Mesenchymal stem cell (in vitro differentiated cells and primary cell): ENCODE results near the gene CDHR2.

Experiments used
- DNase-seq: peaks from one replicate; pipeline ENCODE4 v3.0.0-alpha.2; 2013
- H2AFZ ChIP-seq: one replicate; pipeline ENCODE4 v1.6.1; 2013; ENCODE audit warnings: low read depth, mild to moderate bottlenecking, control low read depth, inconsistent platforms, low read length, moderate library complexity
- H2AK5ac ChIP-seq: 2 replicates; pipeline ENCODE4 v1.6.1; 2013; ENCODE audit warnings: low read length, moderate library complexity, mild to moderate bottlenecking, inconsistent platforms; ENCODE audit not compliant: severe bottlenecking
- H2BK120ac ChIP-seq: one replicate; pipeline ENCODE4 v1.6.1; 2013; ENCODE audit warnings: low read depth, mild to moderate bottlenecking, inconsistent platforms, low read length, moderate library complexity
- H2BK12ac ChIP-seq, 2 experiments: one replicate each; pipeline ENCODE4 v1.6.1; 2013; ENCODE audit warnings: inconsistent platforms in 2 of 2, low read length in 2 of 2, mild to moderate bottlenecking in 2 of 2, moderate library complexity in 2 of 2, control low read depth in 1 of 2
- H2BK15ac ChIP-seq: one replicate; pipeline ENCODE4 v1.6.1; 2013; ENCODE audit warnings: mild to moderate bottlenecking, low read depth, inconsistent platforms; ENCODE audit not compliant: poor library complexity, severe bottlenecking
- H2BK5ac ChIP-seq: 2 replicates; pipeline ENCODE4 v1.6.1; 2013; ENCODE audit warnings: low read depth, mild to moderate bottlenecking, low read length, control low read depth, inconsistent platforms; ENCODE audit not compliant: poor library complexity, severe bottlenecking
- H3K14ac ChIP-seq, 2 experiments: one replicate each; pipeline ENCODE4 v1.6.1; 2013; ENCODE audit warnings: inconsistent platforms in 2 of 2, low read length in 2 of 2, control low read depth in 1 of 2, mild to moderate bottlenecking in 1 of 2, moderate library complexity in 1 of 2
- H3K18ac ChIP-seq, 2 experiments: one replicate each; pipeline ENCODE4 v1.6.1; 2013; ENCODE audit warnings: inconsistent platforms in 2 of 2, low read length in 2 of 2, control low read depth in 1 of 2, low read depth in 1 of 2, mild to moderate bottlenecking in 1 of 2
- H3K23ac ChIP-seq, 2 experiments: one replicate each; pipeline ENCODE4 v1.6.1; 2013; ENCODE audit warnings: inconsistent platforms in 2 of 2, low read length in 2 of 2, mild to moderate bottlenecking in 2 of 2, moderate library complexity in 2 of 2, control low read depth in 1 of 2
- H3K27ac ChIP-seq: 2 replicates; pipeline ENCODE4 v1.5.1; 2013; ENCODE audit warnings: mild to moderate bottlenecking, moderate library complexity, low read length, control low read depth, inconsistent platforms; ENCODE audit not compliant: poor library complexity, severe bottlenecking
- H3K27me3 ChIP-seq, 2 experiments: 2 replicates each; pipeline versions ENCODE4 v1.6.1 to v1.7.0; 2013; ENCODE audit warnings: low read length in 2 of 2, mild to moderate bottlenecking in 2 of 2, moderate library complexity in 2 of 2, control low read depth in 1 of 2, inconsistent platforms in 1 of 2; ENCODE audit not compliant: control insufficient read depth in 1 of 2, insufficient read depth in 1 of 2
- H3K36me3 ChIP-seq, 2 experiments: 2 replicates each; pipeline versions ENCODE4 v1.6.1 to v1.7.0; 2013; ENCODE audit warnings: low read length in 2 of 2, control low read depth in 1 of 2, inconsistent platforms in 1 of 2, low read depth in 1 of 2, mild to moderate bottlenecking in 1 of 2; ENCODE audit not compliant: insufficient read depth in 2 of 2, control insufficient read depth in 1 of 2
- H3K4ac ChIP-seq, 2 experiments: one replicate each; pipeline ENCODE4 v1.6.1; 2013; ENCODE audit warnings: inconsistent platforms in 2 of 2, low read length in 2 of 2, mild to moderate bottlenecking in 2 of 2, moderate library complexity in 2 of 2, control low read depth in 1 of 2, low read depth in 1 of 2
- H3K4me1 ChIP-seq: 2 replicates; pipeline ENCODE4 v1.6.1; 2013; ENCODE audit warnings: low read depth, low read length, control low read depth; ENCODE audit not compliant: control insufficient read depth, insufficient read depth
- H3K4me2 ChIP-seq: 2 replicates; pipeline ENCODE4 v1.6.1; 2013; ENCODE audit warnings: low read length, mild to moderate bottlenecking, inconsistent platforms; ENCODE audit not compliant: poor library complexity, severe bottlenecking
- H3K4me3 ChIP-seq, 2 experiments: 2 replicates each; pipeline versions ENCODE4 v1.5.1 to v1.7.0; 2013; ENCODE audit warnings: low read length in 2 of 2, mild to moderate bottlenecking in 2 of 2, control low read depth in 1 of 2, low read depth in 1 of 2; ENCODE audit not compliant: insufficient read depth in 1 of 2
- H3K79me1 ChIP-seq: replicated peaks from 2 replicates; pipeline ENCODE4 v1.6.1; 2013; ENCODE audit warnings: mild to moderate bottlenecking, control low read depth, low read length, inconsistent platforms; ENCODE audit not compliant: poor library complexity, severe bottlenecking
- H3K9ac ChIP-seq: 2 replicates; pipeline ENCODE4 v1.7.0; 2013; ENCODE audit warnings: mild to moderate bottlenecking, low read length, moderate library complexity
- H3K9me3 ChIP-seq: 2 replicates; pipeline ENCODE4 v1.7.0; 2013; ENCODE audit warnings: mild to moderate bottlenecking, low read length; ENCODE audit not compliant: control insufficient read depth
- H4K8ac ChIP-seq: one replicate; pipeline ENCODE4 v1.6.1; 2013; ENCODE audit warnings: inconsistent platforms, mild to moderate bottlenecking, low read length, moderate library complexity
- H4K91ac ChIP-seq: one replicate; pipeline ENCODE4 v1.6.1; 2013; ENCODE audit warnings: mild to moderate bottlenecking, low read length, inconsistent platforms
- WGBS: methylation state at CpG from one replicate; pipeline ENCODE4 v1.1.7; 2013; ENCODE audit warnings: mixed read lengths; 5-methylcytosine and 5-hydroxymethylcytosine counted together

CDHR2 gene

GRCh38 chr5:176514244-176514950 lies 34.7 kb upstream of the CDHR2 start:
- Histone ChIP-seq H3K23ac (no peak overlapping the region), H3K4me2 (no peak overlapping the region), H3K4me3 (no peak overlapping the region), H3K4ac (no peak overlapping the region), H3K14ac (no peak overlapping the region), H4K8ac (no peak overlapping the region), H3K27ac (no peak overlapping the region), H2BK12ac (no peak overlapping the region), H3K18ac (no peak overlapping the region), H2BK120ac (no peak overlapping the region), H2AK5ac (no peak overlapping the region), H2AFZ (no peak overlapping the region), H3K79me1 (peaks cover 2% of the 10 kb centered on the region), H3K36me3 (peaks cover 2 to 9% of the 10 kb centered on the region in 2 experiments), H3K27me3 (no peaks in the 10 kb centered on the region), H4K91ac (no peak overlapping the region), H2BK5ac (no peak overlapping the region), H3K9ac (no peak overlapping the region), H3K9me3 (no peaks in the 10 kb centered on the region), H3K4me1 (no peaks in the 10 kb centered on the region), H2BK15ac (no peak overlapping the region)
- WGBS = 95% methylated on average over 11 of the region's 11 CpGs
- DNase-seq = no peak

- Histone ChIP-seq H4K91ac (no peak overlapping the region), H3K18ac (no peak overlapping the region), H4K8ac (no peak overlapping the region), H3K27me3 (no peaks in the 10 kb centered on the region), H3K36me3 (no peaks in the 10 kb centered on the region), H3K9me3 (no peaks in the 10 kb centered on the region), H2BK5ac (no peak overlapping the region), H2AFZ (no peak overlapping the region), H3K79me1 (no peaks in the 10 kb centered on the region), H3K27ac (no peak overlapping the region), H3K4ac (no peak overlapping the region), H3K4me3 (no peak overlapping the region), H2BK12ac (no peak overlapping the region), H3K14ac (no peak overlapping the region), H2AK5ac (no peak overlapping the region), H3K9ac (no peak overlapping the region), H3K23ac (no peak overlapping the region), H3K4me1 (no peaks in the 10 kb centered on the region), H2BK120ac (no peak overlapping the region), H3K4me2 (no peak overlapping the region), H2BK15ac (no peak overlapping the region)
- 87% methylated on average over 4 of the region's 4 CpGs for WGBS
- DNase-seq = no peak
Measured at GRCh38 chr5:176515396-176515795, 33.7 kb upstream of the CDHR2 start.

- Histone ChIP-seq H2BK12ac (no peak overlapping the region), H3K79me1 (no peaks in the 10 kb centered on the region), H3K4me2 (no peak overlapping the region), H2AK5ac (no peak overlapping the region), H3K9me3 (no peaks in the 10 kb centered on the region), H4K91ac (no peak overlapping the region), H2AFZ (no peak overlapping the region), H3K27me3 (no peaks in the 10 kb centered on the region), H3K4ac (no peak overlapping the region), H4K8ac (no peak overlapping the region), H3K36me3 (no peaks in the 10 kb centered on the region), H2BK120ac (no peak overlapping the region), H3K9ac (no peak overlapping the region), H2BK15ac (no peak overlapping the region), H2BK5ac (no peak overlapping the region), H3K4me3 (no peak overlapping the region), H3K27ac (no peak overlapping the region), H3K14ac (no peak overlapping the region), H3K4me1 (no peaks in the 10 kb centered on the region), H3K23ac (no peak overlapping the region), H3K18ac (no peak overlapping the region)
- DNase-seq = no peak
- 86% methylated on average over 7 of the region's 7 CpGs for WGBS
Measured at GRCh38 chr5:176517053-176517661, 32.0 kb upstream of the CDHR2 start.

GRCh38 chr5:176519810-176520720 lies 29.1 kb upstream of the CDHR2 start:
- no peak for DNase-seq
- WGBS = 76% methylated on average over 15 of the region's 16 CpGs

More at GRCh38 chr5:176519810-176520720, 29.1 kb upstream of the CDHR2 start:
- Histone ChIP-seq H3K9ac (no peak overlapping the region), H2BK12ac (no peak overlapping the region), H3K4me2 (no peak overlapping the region), H3K4me1 (no peaks in the 10 kb centered on the region), H3K79me1 (no peaks in the 10 kb centered on the region), H2BK5ac (no peak overlapping the region), H3K9me3 (no peaks in the 10 kb centered on the region), H3K27me3 (no peaks in the 10 kb centered on the region), H4K91ac (no peak overlapping the region), H3K4me3 (no peak overlapping the region), H2AFZ (no peak overlapping the region), H4K8ac (no peak overlapping the region), H2BK15ac (no peak overlapping the region), H3K14ac (no peak overlapping the region), H3K18ac (no peak overlapping the region), H3K4ac (no peak overlapping the region), H3K36me3 (no peaks in the 10 kb centered on the region), H3K27ac (no peak overlapping the region), H3K23ac (no peak overlapping the region), H2BK120ac (no peak overlapping the region), H2AK5ac (no peak overlapping the region)
